Ureter (tissue), 1 donor: ENCODE data around the gene DDX46. TPM values are rescaled to one million over a fixed set of nuclear protein-coding genes. Genes with fewer than 3 reads are reported as not detected.
"Not testable (repeated sequence)": the region's sequence is repeated elsewhere in the genome, so short reads cannot be mapped to it uniquely, and the experiment has no call there.

ENCODE experiments used
- DNase-seq: peaks from one replicate; pipeline ENCODE4 v3.0.0-alpha.2; 2020; ENCODE audit warnings: low spot score
- total RNA-seq: library from RNA; stranded (reverse); gene quantifications from one replicate; pipeline ENCODE4 v1.2.4, GENCODE V29; 2023
- donor health status: DM: yes; HTN: yes; CAD: no.

DDX46 gene
- total RNA-seq, 1 donor from 2014 or later, result 60.1 TPM

DNA sequence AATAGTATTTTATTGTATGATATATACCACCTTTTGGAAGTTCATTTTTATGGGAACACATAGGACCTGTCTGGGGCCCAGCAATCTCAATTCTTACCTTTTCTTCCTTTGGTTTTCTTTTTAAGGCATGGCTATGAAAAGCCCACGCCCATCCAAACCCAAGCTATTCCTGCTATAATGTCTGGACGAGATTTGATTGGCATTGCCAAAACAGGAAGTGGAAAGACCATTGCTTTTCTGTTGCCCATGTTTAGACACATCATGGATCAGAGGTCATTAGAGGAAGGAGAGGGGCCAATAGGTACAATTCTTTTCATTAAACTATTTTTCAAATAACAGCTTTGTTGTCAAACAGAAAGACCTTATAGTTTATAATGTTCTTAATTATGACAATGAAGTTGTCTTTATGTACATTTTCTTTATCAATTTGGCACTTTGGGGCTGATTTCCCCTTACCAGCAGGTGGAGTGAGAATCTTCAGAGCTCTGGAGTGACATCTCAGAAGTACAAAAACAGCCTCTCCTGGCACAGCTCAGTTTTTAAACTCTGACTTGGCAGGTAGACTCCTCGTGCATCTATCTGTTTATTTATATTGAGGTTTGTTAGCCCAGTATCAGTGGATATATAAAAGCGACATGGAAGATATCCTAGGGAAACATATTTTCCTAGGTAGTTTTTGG lies 25.8 kb downstream of the DDX46 start:
- no peak for DNase-seq

DNA sequence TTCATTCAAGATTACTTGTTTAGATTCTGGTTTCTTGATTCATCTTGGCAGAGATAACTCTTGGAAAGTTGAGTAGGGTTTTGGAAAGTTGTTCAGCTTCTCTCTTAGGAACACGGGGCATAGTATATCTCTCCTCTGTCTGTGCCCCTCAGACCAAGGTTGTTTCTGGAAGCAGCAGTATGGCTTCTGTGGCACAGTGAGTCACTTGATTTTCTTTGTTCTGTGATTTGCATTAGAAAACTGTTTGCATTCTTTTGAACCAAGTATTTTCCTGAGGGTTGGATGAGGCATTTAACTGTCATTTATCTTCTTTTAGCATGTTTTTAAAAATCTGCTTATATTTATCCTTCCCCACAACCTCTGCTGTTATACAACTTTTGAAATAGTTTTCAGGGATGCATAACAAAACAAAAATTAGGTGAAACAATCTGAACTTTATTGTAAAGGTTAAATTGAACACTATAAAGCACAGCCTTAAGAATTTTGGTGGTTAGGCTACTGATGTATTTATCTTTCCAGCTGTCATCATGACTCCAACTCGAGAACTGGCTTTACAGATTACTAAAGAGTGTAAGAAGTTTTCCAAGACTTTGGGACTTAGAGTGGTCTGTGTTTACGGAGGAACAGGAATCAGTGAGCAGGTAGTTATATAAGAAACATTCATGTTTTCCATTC lies 26.5 kb downstream of the DDX46 start:
- no peak for DNase-seq

DNA sequence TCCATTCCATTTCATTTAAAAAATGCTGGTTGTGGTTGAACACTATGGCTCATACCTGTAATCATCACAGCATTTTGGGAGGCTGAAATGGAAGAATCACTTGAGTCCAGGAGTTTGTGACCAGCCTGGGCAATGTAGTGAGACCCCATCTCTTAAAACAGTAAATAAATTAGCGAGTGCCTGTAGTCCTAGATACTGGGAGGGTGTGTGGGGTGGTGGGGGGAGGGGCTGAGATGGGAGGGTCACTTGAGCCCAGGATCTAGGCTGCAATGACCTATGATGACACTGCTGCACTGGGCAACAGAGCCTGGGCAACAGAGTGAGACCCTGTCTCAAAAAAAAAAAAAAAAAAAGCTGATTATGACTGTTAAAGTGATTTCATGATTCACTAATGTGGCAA lies 29.1 kb downstream of the DDX46 start:
- DNase-seq, result no peak

DNA sequence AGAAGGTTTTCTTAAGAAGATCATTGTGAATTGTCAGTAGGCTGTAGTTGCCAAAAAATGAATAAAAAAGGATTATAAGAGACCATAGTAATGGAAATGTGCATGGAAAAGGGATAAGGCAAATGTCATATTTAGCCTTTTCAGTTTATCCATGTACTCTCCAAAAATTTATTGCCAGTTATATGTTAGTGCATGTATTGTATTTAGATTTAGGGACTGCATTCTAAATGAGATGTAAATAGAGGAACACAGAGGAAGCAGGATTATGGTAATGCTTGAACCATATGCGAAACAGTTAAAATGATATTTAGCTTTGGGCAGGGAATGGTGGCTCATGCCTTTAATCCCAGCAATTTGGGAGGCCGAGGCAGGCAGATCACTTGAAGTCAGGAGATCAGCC lies 33.0 kb downstream of the DDX46 start:
- DNase-seq, result no peak

DNA sequence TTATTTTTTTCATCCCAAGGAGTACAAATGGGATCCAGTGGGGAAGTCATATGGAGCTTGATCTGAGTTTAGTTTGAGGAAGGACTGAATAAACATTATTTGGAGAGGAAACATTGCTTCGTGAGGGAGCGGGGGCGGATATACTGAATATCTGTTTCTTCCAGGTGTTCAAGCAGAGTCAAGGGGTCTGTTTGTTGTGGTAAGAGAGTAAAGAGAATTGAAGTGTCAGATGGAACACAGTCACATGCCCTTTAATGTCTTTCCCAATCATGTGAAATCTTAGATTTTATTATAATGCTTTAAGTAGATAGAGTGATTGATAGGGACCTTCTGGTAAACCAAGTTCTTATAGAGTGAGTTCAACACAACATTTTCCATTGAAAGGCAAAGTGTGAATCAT lies 33.7 kb downstream of the DDX46 start:
- DNase-seq, result no peak

DNA sequence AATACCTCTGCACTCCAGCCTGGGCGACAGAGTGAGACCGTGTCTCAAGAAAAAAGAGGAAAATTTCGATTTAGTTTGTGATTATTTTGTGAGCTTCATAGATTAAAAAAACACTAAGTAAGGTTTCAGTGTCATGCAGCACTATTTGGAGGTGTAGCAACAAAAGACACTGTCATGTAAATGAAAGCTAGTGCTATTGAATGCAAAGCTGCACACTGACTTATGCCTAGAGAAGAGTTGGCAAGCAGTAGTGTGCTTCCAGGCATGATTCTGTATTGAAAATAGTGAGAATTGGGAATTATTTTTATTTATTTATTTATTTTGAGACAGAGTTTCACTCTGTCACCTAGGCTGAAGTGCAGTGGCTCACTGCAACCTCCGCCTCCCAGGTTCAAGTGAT lies 34.5 kb downstream of the DDX46 start:
- no peak for DNase-seq

DNA sequence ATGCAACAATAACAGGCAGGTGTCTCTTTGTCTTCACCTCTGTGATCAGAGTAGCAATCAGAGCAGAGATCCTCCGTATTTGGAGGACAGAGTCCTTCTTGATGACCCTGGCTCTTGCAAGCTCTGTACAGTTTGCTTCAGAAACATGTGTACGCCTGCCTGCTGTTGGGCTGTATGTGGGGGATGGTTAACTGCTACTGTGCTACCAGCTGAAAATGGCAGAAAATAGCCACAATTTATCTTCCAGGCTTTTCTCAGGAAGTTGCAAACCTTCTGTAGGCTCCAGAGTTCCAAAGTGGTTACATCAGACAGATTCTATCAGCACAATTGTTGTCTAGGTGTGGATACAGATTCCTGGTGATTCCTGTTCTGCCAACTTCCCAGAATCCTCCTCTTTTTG lies 35.5 kb downstream of the DDX46 start:
- DNase-seq, result no peak

DNA sequence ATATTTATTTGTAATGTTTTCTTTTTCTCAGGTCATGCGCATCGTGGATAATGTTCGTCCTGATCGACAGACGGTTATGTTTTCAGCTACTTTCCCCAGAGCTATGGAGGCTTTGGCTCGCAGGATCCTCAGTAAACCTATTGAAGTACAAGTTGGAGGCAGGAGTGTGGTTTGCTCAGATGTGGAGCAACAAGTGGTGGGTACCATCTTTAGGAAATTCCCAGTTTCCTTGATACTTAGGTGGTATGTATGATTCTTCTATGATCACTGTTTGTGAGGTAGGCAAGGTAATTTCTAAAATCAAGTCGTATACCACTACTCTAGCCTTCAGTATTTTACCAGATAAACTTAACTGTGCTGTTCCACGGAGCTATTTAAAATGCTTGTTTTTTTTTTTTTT lies 36.2 kb downstream of the DDX46 start:
- DNase-seq, result no peak

DNA sequence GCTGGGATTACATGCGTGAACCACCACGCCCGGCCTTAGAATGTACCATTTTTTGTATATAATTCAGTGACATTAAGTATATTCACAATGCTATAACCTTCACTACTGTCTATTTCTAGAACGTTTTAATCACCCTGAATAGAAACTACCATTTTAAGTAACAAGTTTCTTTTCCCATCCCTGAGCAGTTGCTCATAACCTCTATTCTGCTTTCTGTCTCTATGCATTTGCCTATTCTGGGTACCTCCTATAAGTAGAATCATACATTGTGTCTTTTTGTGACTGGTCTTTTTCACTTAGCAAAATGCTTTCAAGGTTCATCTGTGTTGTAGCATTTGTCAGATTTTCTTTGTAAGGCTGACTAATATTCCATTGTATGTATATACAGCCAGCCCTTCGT lies 39.9 kb downstream of the DDX46 start:
- DNase-seq, result no peak

DNA sequence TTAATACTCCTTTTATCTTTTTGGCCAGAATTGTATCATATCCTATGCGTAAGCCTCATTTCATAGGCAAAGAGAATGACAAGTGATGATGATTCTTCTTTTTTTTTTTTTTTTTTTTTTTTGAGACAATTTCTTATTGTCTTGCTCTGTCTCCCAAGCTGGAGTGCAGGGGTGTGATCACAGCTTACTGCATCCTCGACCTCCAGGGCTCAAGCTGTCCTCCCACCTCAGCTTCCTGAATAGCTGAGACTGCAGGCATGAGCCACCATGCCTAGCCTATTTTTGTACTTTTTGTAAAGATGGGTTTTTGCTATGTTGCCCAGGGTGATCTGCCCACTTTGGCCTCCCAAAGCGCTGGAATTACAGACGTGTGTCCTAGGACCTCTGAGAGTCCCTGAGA lies 45.2 kb downstream of the DDX46 start:
- DNase-seq, result no peak

DNA sequence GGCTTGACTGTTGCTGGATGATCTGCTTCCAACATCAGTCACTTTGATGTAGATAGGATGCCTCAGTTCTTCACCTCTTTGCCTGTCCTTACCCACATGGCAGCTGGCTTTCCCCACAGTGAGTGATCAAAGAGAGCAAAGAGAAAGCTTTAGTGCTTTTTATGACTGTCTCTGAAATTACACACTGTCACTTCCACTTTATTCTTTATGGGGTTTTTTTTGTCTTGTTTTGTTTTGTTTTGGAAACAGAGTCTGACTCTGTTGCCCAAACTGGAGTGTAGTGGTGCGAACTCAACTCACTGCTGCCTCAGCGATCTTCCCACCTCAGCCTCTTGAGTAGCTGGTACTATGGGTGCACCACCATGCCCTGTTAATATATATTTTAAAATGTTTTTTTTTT lies 54.8 kb downstream of the DDX46 start:
- DNase-seq, result no peak

DNA sequence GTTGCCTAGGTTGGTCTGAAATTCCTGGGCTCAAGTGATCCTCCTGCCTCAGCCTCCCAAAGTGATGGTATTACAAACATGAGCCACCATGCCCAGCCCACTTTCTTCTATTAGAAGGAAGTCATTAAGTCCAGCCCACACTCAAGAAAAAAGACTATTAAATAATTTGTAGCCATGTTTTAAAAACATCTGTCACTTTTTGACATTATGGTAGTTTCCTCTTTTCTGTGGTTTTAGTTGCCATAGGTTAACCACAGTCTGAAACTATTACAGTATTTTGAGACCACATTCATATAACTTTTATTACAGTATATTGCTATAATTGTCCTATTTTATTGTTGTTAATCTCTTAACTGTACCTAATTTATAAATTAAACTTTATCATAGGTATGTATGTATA lies 55.2 kb downstream of the DDX46 start:
- no peak for DNase-seq

DNA sequence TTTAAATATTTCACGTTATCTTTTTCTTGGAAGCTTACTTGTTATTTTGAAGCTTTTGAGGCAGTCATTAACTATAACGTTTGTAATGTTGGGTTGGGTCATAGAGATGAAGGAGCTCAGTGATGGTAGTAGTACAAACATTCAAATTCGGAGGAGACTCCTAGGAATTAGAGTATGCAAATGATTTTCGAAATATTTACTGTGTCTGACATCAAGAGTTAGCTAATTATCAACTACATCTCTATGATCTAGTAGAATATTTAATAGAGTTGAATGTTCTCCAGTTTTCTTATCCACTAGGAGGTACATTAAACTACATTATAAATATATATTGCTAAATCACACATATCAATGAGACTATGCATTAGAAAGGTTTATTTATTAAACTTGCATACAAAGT lies 58.4 kb downstream of the DDX46 start:
- DNase-seq, result no peak

DNA sequence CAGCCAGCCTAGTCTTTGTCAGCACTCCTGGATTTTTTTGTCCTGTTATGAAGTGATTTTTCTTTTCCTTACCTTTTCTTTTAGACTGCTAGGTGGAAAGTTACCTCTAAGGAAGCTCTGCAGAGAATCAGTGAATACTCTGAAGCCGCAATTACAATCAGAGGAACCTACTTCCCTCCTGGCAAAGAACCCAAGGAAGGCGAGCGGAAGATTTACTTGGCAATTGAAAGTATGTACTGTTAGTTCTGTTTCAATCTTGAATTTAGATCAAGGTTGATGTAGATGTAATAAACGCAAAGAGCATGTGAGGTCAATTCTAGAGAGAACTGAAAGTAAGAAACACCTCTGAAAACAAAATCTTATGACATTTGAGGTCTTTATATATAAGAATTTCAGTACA lies 60.2 kb downstream of the DDX46 start:
- DNase-seq, result no peak

DNA sequence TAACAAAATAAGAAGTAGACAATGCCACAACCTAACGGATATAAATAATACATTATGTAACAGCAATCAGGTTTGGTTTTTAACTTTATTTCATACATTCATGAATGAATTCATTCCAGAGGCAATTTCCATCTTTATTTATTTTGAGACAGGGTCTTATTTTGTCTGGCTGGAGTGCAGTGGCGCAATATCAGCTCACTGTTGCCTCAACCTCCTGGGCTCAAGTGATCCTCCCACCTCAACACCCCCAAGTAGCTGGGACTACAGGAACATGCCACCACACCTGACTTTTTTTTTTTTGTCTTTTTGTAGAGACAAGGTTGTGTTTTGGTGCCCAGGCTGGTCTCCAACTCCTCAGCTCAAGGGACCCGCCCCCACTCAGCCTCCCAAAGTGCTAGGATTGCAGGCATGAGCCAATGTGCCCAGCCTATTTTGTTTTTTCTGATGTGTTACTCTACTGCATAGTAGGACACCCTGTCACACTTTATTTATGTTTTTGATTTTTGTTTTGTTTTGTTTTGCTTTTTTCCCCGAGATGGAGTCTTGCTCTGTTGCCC lies 60.9 kb downstream of the DDX46 start:
- no peak for DNase-seq

DNA sequence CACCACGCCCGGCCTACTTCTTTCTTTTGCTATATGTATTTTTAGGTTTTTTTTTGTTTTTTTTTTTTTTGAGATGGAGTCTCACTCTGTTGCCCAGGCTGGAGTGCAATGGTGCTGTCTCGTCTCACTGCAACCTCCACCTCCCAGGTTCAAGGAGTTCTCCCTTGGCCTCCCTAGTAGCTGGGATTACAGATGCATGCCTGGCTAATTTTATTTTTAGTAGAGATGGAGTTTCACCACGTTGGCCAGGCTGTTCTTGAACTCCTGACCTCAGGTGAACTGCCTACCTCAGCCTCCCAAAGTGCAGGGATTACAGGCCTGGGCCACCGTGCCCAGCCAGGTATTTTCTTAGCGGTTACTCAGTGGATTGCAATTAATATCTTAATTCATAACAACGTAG lies 63.3 kb downstream of the DDX46 start:
- no peak for DNase-seq

DNA sequence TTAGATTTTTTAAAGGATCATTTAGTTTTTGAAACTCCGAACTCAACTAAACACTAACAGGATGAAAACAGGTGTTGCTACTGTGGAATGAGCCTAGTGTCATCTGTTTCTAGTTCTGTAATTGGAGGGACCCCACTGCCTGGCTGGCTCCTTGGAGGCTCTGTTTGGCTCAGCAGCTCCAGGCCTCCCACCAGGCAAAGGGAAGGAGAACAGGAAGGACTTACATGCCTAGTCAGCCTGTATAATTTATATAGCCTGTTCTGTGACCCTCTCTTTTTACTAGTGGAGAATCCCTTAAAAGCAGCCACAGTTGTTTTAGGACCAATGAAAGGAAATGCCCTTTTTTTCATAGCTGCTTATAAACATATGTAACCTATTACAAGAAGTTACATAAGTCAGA lies 66.1 kb downstream of the DDX46 start:
- no peak for DNase-seq

DNA sequence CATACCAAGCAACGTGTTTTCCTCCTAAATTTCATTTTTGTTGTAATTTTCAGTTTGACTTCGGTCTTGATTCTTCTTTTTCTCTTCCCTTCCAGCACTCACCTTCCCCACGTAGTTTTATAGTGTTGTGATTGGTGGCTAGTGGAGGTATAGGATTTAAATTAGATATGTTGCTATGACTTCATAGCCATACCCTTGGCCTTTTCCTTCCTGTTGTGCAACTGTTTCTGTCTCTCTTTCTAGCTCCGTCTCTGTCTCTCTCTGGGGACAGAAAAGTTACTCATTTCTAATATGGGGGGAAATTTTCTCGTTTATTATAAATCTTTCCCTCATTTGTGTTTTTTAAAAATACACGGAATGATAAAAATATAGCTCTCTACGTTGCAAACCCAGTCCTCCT lies 66.6 kb downstream of the DDX46 start:
- no peak for DNase-seq

DNA sequence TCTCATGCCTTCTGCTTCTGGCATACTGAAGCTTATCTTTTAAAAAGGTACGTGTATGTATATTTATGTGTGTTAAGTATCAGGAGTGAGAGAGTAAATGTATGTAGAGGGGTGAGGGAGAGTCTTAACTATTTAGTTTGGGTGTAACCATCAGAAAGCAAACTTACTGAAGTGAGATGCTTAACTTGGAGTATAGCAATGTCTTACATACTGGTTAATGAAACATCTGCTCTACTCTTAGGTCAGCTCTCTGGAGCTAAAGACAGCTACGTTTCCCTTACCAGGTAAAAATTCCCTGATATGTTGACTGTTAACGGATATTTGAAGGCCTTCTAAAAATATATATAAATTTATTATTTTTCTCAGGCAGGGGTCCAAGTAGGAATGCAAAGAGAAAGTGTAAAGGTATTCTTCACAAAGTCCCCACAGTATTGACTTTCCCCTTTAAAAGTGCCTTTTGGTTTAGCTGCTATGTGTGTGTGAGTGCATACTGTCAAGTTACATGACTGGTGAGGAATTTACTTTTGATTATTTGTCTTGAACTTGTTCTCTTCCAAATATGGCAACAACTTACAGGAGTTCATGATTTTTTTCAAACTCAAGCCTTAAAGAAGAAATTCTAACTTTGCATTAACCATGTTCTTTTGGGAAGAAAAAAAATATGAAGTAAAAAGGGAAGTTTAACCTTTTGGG lies 74.9 kb downstream of the DDX46 start:
- no peak for DNase-seq

DNA sequence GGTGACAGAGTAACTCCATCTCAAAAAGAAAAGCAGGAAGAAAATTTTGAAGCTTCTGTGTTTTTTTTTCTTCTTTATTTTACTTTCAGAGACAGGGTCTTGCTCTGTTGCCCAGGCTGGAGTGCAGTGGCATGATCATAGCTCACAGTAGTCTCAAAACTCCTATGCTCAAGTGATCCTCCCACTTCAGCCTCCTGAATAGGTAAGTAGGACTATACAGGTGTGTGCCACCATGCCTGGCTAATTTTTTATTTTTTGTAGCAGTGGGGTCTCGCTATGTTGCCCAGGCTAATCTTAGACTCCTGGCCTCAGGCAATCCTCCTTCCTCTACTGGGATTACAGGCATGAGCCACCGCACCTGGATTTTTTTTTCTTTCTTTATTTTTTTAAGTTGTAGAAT lies 77.0 kb downstream of the DDX46 start:
- no peak for DNase-seq

DNA sequence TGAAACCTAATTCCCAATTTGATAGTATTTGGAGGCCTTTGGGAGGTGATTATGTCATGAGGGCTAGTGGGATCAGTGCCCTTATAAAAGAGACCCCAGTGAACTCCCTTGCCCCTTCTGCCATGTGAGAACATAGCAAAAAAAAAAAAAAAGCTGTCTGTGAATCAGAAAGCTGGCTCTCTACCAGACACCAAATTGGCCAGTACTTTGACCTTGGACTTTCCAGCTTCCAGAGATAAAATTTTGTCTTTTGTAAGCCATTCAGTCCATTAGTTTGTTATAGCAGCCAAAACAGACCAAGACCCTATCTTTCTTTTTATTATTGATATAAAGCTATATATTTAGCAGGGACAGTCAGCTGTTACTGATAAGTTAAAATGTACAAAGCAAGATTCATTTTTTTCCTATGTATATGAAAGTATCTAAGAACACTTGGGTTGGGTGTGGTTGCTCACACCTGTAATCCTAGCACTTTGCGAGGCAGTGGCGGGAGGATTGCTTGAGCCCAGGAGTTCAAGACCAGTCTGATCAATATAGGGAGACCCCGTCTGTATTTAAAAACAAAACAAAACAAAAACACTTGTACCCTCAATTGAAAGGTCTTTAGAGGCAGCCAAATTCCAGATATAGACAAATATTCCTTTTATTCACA lies 79.1 kb downstream of the DDX46 start:
- no peak for DNase-seq

DNA sequence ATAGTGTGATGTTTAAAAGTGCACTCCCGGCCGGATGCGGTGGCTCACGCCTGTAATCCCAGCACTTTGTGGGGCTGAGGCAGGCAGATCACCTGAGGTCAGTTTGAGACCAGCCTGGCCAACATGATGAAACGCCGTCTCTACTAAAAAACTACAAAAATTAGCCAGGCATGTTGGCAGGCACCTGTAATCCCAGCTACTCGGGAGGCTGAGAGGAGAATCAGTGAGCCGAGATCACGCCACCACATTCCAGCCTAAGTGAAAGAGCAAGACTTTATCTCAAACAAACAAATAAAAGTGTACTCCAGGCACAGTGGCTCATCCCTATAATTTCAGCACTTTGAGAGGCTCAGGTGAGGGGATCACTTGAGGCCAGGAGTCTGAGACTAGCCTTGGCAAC lies 79.8 kb downstream of the DDX46 start:
- not testable (repeated sequence) for DNase-seq

DNA sequence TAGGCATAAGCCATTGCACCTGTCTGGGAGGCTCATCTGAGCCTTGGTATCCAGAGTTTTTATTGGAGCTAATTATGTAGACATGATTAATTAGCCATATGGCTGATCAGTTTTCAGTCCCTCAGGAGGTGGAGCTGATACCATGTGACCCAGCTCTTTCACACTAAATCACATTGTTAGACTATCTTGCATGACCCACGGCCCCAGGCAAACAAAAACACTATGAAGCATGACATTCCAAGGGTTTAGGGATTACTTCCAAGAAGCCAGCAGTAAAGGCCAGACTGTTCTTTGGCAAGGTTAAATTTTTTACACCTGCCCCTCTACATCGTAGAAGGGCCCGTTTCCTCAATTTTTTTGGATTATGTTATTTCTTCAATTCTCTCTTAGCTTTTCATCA lies 82.2 kb downstream of the DDX46 start:
- DNase-seq, result no peak
